Ishikawa (cell line): ENCODE results near the gene ETHE1.

Experiments
- CREB1 ChIP-seq: IDR thresholded peaks from 2 replicates; pipeline ENCODE4 v1.6.1; 2012; ENCODE audit warnings: low read depth
- EP300 ChIP-seq: IDR thresholded peaks from 2 replicates; pipeline ENCODE4 v1.6.1; 2012; ENCODE audit warnings: borderline replicate concordance
- MAX ChIP-seq: IDR thresholded peaks from 2 replicates; pipeline ENCODE4 v1.6.1; 2012
- REST ChIP-seq: IDR thresholded peaks from 2 replicates; pipeline ENCODE4 v1.6.1; 2012; ENCODE audit warnings: low read depth, mild to moderate bottlenecking
- TCF12 ChIP-seq: IDR thresholded peaks from 2 replicates; pipeline ENCODE4 v1.6.1; 2012; ENCODE audit warnings: low read depth
- USF1 ChIP-seq: IDR thresholded peaks from 2 replicates; pipeline ENCODE4 v1.6.1; 2012

- TF ChIP-seq MAX = no peak
- TF ChIP-seq TCF12 = no peak
- TF ChIP-seq EP300 = no peak
- TF ChIP-seq USF1 = no peak
- TF ChIP-seq REST = no peak
- TF ChIP-seq CREB1 = no peak
Measured at GRCh38 chr19:43488179-43488578, 38.8 kb downstream of the ETHE1 start.
